HG03159 (cell line): ENCODE data around the gene FAM227A.

ENCODE experiments used
- ATAC-seq: cut with Tn5 transposase; IDR thresholded peaks from one replicate; pipeline ENCODE4 v1.9.1; 2021; ENCODE audit warnings: mild to moderate bottlenecking, moderate library complexity; ENCODE audit not compliant: unreplicated experiment

FAM227A gene

GRCh38 chr22:38554281-38554680, 101.9 kb downstream of the FAM227A start:
- no peak for ATAC-seq

DNA sequence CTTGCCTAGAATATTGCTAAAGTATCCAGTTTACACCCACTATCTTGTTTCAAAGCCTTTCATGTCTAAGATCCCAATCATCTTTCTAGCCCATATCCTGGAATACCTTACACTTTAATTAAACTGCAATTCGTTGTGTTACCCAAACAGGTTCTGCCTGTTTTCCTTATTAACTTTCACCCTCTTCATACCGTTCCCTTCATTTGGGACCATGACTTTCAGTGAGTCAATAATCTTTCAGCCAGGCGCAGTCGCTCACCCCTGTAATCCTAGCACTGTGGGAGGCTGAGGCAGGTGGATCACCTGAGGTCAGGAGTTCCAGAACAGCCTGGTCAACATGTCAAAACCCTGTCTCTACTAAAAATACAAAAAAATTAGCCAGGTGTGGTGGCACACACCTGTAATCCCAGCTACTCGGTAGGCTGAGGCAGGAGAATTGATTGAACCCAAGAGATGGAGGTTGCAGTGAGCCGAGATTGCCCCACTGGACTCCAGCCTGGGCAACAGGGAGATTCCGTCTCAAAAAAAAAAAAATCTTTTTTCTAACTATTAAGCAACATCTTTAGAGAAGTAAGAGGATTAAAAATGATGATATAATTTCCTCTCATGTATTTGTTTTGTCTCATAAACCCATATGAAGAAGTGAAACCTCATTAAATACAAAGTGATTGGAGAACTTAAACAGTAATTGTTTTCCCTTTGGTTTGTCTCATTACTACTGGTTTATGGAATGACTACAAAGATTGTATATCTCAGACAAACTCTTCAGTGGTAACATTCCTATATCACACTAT, 106.9 kb downstream of the FAM227A start:
- ATAC-seq: no peak

DNA sequence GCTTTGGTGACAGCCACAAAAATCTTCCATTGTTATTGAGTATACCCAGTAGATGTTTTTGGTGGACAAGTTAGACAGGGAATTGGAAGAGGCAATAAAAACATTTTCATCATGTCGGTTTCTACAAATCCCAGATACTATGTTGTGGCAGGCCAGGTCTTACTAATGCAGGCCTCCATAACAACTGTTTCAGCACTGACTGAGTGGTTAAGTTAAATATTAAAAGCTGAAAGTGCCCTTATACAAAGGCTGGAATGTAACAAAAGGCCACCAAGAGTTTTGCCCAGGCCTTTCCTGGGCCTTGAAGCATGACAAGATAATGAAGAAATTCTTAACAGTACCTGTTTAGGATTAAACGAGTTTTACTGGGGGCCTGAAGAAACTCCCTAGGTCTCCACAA, 115.5 kb downstream of the FAM227A start:
- ATAC-seq: no peak

GRCh38 chr22:38531251-38531938, 124.8 kb downstream of the FAM227A start:
- ATAC-seq: no peak
